SK-N-SH (cell line): ENCODE results near the gene IZUMO1.
"Not testable (repeated sequence)": the region's sequence is repeated elsewhere in the genome, so short reads cannot be mapped to it uniquely, and the experiment has no call there.

Experiments
- EP300 ChIP-seq, 2 experiments: IDR thresholded peaks; 2 replicates each; pipeline versions ENCODE4 v1.4.0 to v1.6.1; 2012; ENCODE audit warnings: borderline replicate concordance in 1 of 2, low read depth in 1 of 2, low read length in 1 of 2
- EZH2phosphoT487 ChIP-seq: fragments of 200-600 bp; sonication (generic); IDR thresholded peaks from 2 replicates; pipeline ENCODE4 v1.6.1; 2017; ENCODE audit warnings: low read depth, mixed run types, mild to moderate bottlenecking, antibody characterized with exemption, moderate library complexity, borderline replicate concordance
- FOXM1 ChIP-seq: IDR thresholded peaks from 2 replicates; pipeline ENCODE4 v1.4.0; 2012; ENCODE audit warnings: low read depth, mild to moderate bottlenecking
- MAX ChIP-seq: IDR thresholded peaks from 2 replicates; pipeline ENCODE4 v1.4.0; 2012; ENCODE audit warnings: low read depth
- MXI1 ChIP-seq: IDR thresholded peaks from 2 replicates; pipeline ENCODE4 v1.6.1; 2012; ENCODE audit warnings: mild to moderate bottlenecking, low read depth, low read length, improper control_type of control experiment
- POLR2AphosphoS5 ChIP-seq: IDR thresholded peaks from 2 replicates; pipeline ENCODE4 v1.6.1; 2012; ENCODE audit warnings: low read depth, low read length
- REST ChIP-seq: IDR thresholded peaks from 2 replicates; pipeline ENCODE4 v1.6.1; 2012; ENCODE audit warnings: mild to moderate bottlenecking, low read depth, low read length, moderate library complexity
- SMC3 ChIP-seq: IDR thresholded peaks from 2 replicates; pipeline ENCODE4 v1.6.1; 2012; ENCODE audit warnings: low read depth, low read length, improper control_type of control experiment
- YY1 ChIP-seq: IDR thresholded peaks from 2 replicates; pipeline ENCODE4 v1.4.0; 2012; ENCODE audit warnings: low read depth, mild to moderate bottlenecking
- TF ChIP-seq, protein P1 (sequence below): fragments of 200-600 bp; sonication (generic); IDR thresholded peaks from 2 replicates; pipeline ENCODE4 v1.6.1; 2017; ENCODE audit warnings: antibody characterized with exemption, mild to moderate bottlenecking, moderate library complexity

- TF ChIP-seq POLR2AphosphoS5; EP300 (IDR thresholded peaks at IDR 0.05; ENCODE audit: borderline replicate concordance in 1 of 2, low read depth in 1 of 2, low read length in 1 of 2); FOXM1; MXI1; REST; SMC3; YY1; EZH2phosphoT487; MAX: not testable (repeated sequence)
- TF ChIP-seq, protein P1, sequence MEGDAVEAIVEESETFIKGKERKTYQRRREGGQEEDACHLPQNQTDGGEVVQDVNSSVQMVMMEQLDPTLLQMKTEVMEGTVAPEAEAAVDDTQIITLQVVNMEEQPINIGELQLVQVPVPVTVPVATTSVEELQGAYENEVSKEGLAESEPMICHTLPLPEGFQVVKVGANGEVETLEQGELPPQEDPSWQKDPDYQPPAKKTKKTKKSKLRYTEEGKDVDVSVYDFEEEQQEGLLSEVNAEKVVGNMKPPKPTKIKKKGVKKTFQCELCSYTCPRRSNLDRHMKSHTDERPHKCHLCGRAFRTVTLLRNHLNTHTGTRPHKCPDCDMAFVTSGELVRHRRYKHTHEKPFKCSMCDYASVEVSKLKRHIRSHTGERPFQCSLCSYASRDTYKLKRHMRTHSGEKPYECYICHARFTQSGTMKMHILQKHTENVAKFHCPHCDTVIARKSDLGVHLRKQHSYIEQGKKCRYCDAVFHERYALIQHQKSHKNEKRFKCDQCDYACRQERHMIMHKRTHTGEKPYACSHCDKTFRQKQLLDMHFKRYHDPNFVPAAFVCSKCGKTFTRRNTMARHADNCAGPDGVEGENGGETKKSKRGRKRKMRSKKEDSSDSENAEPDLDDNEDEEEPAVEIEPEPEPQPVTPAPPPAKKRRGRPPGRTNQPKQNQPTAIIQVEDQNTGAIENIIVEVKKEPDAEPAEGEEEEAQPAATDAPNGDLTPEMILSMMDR = not testable (repeated sequence)
Measured at GRCh38 chr19:48693629-48694028, 53.1 kb downstream of the IZUMO1 start.
